B cell (primary cell): Measurements from ENCODE around the gene KIF16B. TPM values are rescaled to one million over a fixed set of nuclear protein-coding genes. Genes with fewer than 3 reads are reported as not detected.

Source experiments
- ATAC-seq: fragments of 200-7000 bp; cut with Tn5 transposase; one replicate; pipeline ENCODE4 v1.10.0; 2021; ENCODE audit warnings: low read depth, mild to moderate bottlenecking, moderate number of reproducible peaks, moderate library complexity
- CTCF ChIA-PET: fragments of 350-600 bp; sonication (Branson Sonifier 250); formaldehyde crosslinking; loops from one replicate; lab custom pipeline; 2021; ENCODE audit warnings: antibody characterized with exemption, inconsistent platforms; lab: Charles Lee
- POLR2A ChIA-PET: fragments of 350-600 bp; sonication (Branson Sonifier 250); formaldehyde crosslinking; loops from one replicate; lab custom pipeline; 2021; ENCODE audit warnings: antibody characterized with exemption; lab: Charles Lee
- DNase-seq: peaks from one replicate; pipeline ENCODE4 v3.0.0; 2013
- H2AFZ ChIP-seq: 2 replicates; pipeline ENCODE4 v1.6.1; 2012; ENCODE audit warnings: mild to moderate bottlenecking, low read depth, low read length; ENCODE audit not compliant: insufficient read depth, poor library complexity, severe bottlenecking
- H3K27ac ChIP-seq, 2 donors: 1 replicate in 1 of 2; 2 replicates in 1 of 2; pipeline ENCODE4 v1.5.1; 2012 to 2013; ENCODE audit warnings: low read length in 2 of 2, mild to moderate bottlenecking in 2 of 2, moderate library complexity in 1 of 2
- H3K27me3 ChIP-seq, 4 experiments: fragments of 200-600 bp in 1 of 4; sonication (generic) in 1 of 4; replicated peaks in 1 of 4; 1 replicate in 2 of 4; 2 replicates in 2 of 4; pipeline versions ENCODE4 v1.6.1 to v1.7.0; 2013 to 2016; ENCODE audit warnings: low read length in 3 of 4, mild to moderate bottlenecking in 2 of 4, mixed read lengths in 1 of 4, moderate library complexity in 1 of 4; ENCODE audit not compliant: insufficient read depth in 4 of 4, control insufficient read depth in 3 of 4; ENCODE audit errors: control extremely low read depth in 1 of 4
- H3K36me3 ChIP-seq, 2 experiments: replicated peaks in 1 of 2; 1 replicate in 1 of 2; 2 replicates in 1 of 2; pipeline versions ENCODE4 v1.6.1 to v1.7.1; 2013; ENCODE audit warnings: low read length in 1 of 2; ENCODE audit not compliant: insufficient read depth in 2 of 2, control insufficient read depth in 1 of 2; ENCODE audit errors: control extremely low read depth in 1 of 2, extremely low read depth in 1 of 2
- H3K4me1 ChIP-seq, 2 donors: fragments of 200-600 bp in 1 of 2; sonication (generic) in 1 of 2; 1 replicate in 1 of 2; 2 replicates in 1 of 2; pipeline versions ENCODE4 v1.5.1 to v1.6.1; 2013 to 2017; ENCODE audit warnings: low read length in 2 of 2; ENCODE audit not compliant: control insufficient read depth in 2 of 2, insufficient read depth in 2 of 2
- H3K4me2 ChIP-seq: replicated peaks from 2 replicates; pipeline ENCODE3; 2012; ENCODE audit warnings: mild to moderate bottlenecking, low read depth, low read length; ENCODE audit not compliant: poor library complexity, severe bottlenecking
- H3K4me3 ChIP-seq, 5 experiments: fragments of 200-600 bp in 1 of 5; sonication (generic) in 1 of 5; 1 replicate in 3 of 5; 2 replicates in 2 of 5; pipeline versions ENCODE4 v1.5.1 to v1.7.0; 2011 to 2016; ENCODE audit warnings: low read length in 4 of 5, mild to moderate bottlenecking in 4 of 5, low read depth in 2 of 5, control low read depth in 1 of 5, moderate library complexity in 1 of 5; ENCODE audit not compliant: insufficient read depth in 1 of 5; ENCODE audit errors: control extremely low read depth in 1 of 5, extremely low read depth in 1 of 5
- H3K79me2 ChIP-seq: fragments of 200-600 bp; sonication (generic); one replicate; pipeline ENCODE4 v1.6.0; 2016; ENCODE audit warnings: low read length; ENCODE audit not compliant: control insufficient read depth, insufficient read depth
- H3K9ac ChIP-seq: fragments of 200-600 bp; sonication (generic); 2 replicates; pipeline ENCODE4 v1.6.1; 2017; ENCODE audit warnings: mild to moderate bottlenecking, low read length, moderate library complexity
- H3K9me3 ChIP-seq, 3 donors: one replicate each; pipeline versions ENCODE4 v1.6.1 to v1.7.1; 2013; ENCODE audit warnings: low read length in 2 of 3; ENCODE audit not compliant: control insufficient read depth in 2 of 3, insufficient read depth in 1 of 3; ENCODE audit errors: control extremely low read depth in 1 of 3
- H4K20me1 ChIP-seq: 2 replicates; pipeline ENCODE4 v1.6.0; 2012; ENCODE audit warnings: mild to moderate bottlenecking, low read length; ENCODE audit not compliant: insufficient read depth, control insufficient read depth, poor library complexity, severe bottlenecking
- H3K27ac Mint-ChIP-seq: one replicate; pipeline ENCODE4 v1.8.0; 2021; ENCODE audit warnings: mixed read lengths
- H3K27me3 Mint-ChIP-seq: one replicate; pipeline ENCODE4 v1.8.0; 2021; ENCODE audit warnings: mixed read lengths
- H3K4me1 Mint-ChIP-seq: one replicate; pipeline ENCODE4 v1.8.0; 2021; ENCODE audit warnings: mixed read lengths
- H3K4me3 Mint-ChIP-seq: one replicate; pipeline ENCODE4 v1.8.0; 2021; ENCODE audit warnings: mixed read lengths
- H3K9me3 Mint-ChIP-seq: one replicate; pipeline ENCODE4 v1.8.0; 2022; ENCODE audit warnings: mixed read lengths; ENCODE audit not compliant: insufficient read depth
- CTCF ChIP-seq: fragments of 200-600 bp; IDR thresholded peaks from one replicate; pipeline ENCODE4 v1.8.0; 2022; ENCODE audit warnings: antibody characterized with exemption, mild to moderate bottlenecking
- EZH2 ChIP-seq: IDR thresholded peaks from 2 replicates; pipeline ENCODE4 v1.6.1; 2012; ENCODE audit warnings: borderline replicate concordance, low read depth, mild to moderate bottlenecking, moderate library complexity, low read length; ENCODE audit not compliant: insufficient read depth, poor library complexity, severe bottlenecking
- WGBS: methylation state at CpG from one replicate; pipeline ENCODE4 v1.1.5; 2013; ENCODE audit warnings: missing lambda C conversion rate; ENCODE audit not compliant: insufficient coverage; 5-methylcytosine and 5-hydroxymethylcytosine counted together
- intact Hi-C: fragments of 100-400 bp; cut with micrococcal nuclease; formaldehyde crosslinking; loops from one replicate; pipeline ENCODE4 v1.10.0; 2022
- polyA plus RNA-seq: library from polyadenylated mRNA; depleted of rRNA; stranded (reverse); fragments of >200 nt; gene quantifications from 2 replicates; pipeline ENCODE4 v1.2.3, GENCODE V29; 2012
- total RNA-seq, 2 donors: library from RNA; stranded (reverse); fragments of 120-200 nt in 1 of 2; gene quantifications; 1 replicate in 1 of 2; 2 replicates in 1 of 2; pipeline versions ENCODE4 v1.2.3 to v1.2.4, GENCODE V29; 2013 to 2022

KIF16B gene
- total and polyA plus RNA-seq, 2 donors (not counting 1 experiment from before 2014, with no cell fraction given) = 4.5 to 13.0 TPM

- ATAC-seq (no peak), DNase-seq (no peak)
- H3K9ac ChIP-seq = no peak overlapping the region
- no peaks in the 10 kb centered on the region for H3K27me3 Mint-ChIP-seq
- no peaks in the 10 kb centered on the region for H3K27me3 ChIP-seq
- H3K4me1 ChIP-seq = peaks cover 34 to 39% of the 10 kb centered on the region in 2 donors
- POLR2A ChIA-PET = no interaction called here
- no peaks in the 10 kb centered on the region for H3K9me3 ChIP-seq
- H3K9me3 Mint-ChIP-seq = no peaks in the 10 kb centered on the region
- H4K20me1 ChIP-seq = no peaks in the 10 kb centered on the region
- H3K4me3 ChIP-seq = no peak overlapping the region
- H3K36me3 ChIP-seq = no peaks in the 10 kb centered on the region
- no peak overlapping the region for H3K27ac Mint-ChIP-seq
- H3K79me2 ChIP-seq = no peaks in the 10 kb centered on the region
- intact Hi-C loops = no loop called here
- no peak overlapping the region for H3K4me3 Mint-ChIP-seq
- WGBS = 88% methylated on average over 6 of the region's 6 CpGs
- H2AFZ ChIP-seq = no peak overlapping the region
- CTCF ChIA-PET = no interaction called here
- TF ChIP-seq EZH2 (no peak), CTCF (no peak)
- H3K4me1 Mint-ChIP-seq = peaks cover 40% of the 10 kb centered on the region
- H3K27ac ChIP-seq = no peak overlapping the region
- H3K4me2 ChIP-seq = no peak overlapping the region
Measured at GRCh38 chr20:16388731-16389130, 184.5 kb downstream of the KIF16B start.

- CTCF ChIA-PET = no interaction called here
- Mint-ChIP-seq H3K27ac (no peak overlapping the region), H3K27me3 (no peaks in the 10 kb centered on the region), H3K4me1 (peaks cover 33% of the 10 kb centered on the region), H3K4me3 (no peak overlapping the region), H3K9me3 (no peaks in the 10 kb centered on the region)
- Histone ChIP-seq H3K27me3 (no peaks in the 10 kb centered on the region), H3K4me3 (no peak overlapping the region), H3K36me3 (no peaks in the 10 kb centered on the region), H2AFZ (no peak overlapping the region), H3K79me2 (no peaks in the 10 kb centered on the region), H3K4me2 (no peak overlapping the region), H3K9ac (no peak overlapping the region), H3K4me1 (peaks cover 32 to 37% of the 10 kb centered on the region in 2 donors), H4K20me1 (no peaks in the 10 kb centered on the region), H3K9me3 (no peaks in the 10 kb centered on the region), H3K27ac (no peak overlapping the region)
- TF ChIP-seq CTCF (no peak), EZH2 (no peak)
- DNase-seq (peak; percentile 42), ATAC-seq (no peak)
- intact Hi-C loops = no loop called here
- POLR2A ChIA-PET = no interaction called here
- 56% methylated on average over 6 of the region's 6 CpGs for WGBS
Measured at GRCh38 chr20:16387666-16388065, 185.6 kb downstream of the KIF16B start.
